Ovary (tissue), 9 donors: Measurements from ENCODE around the gene FLNA. TPM values are rescaled to one million over a fixed set of nuclear protein-coding genes. Genes with fewer than 3 reads are reported as not detected.
"Not testable (repeated sequence)": the region's sequence is repeated elsewhere in the genome, so short reads cannot be mapped to it uniquely, and the experiment has no call there.

Experiments used
- DNase-seq, 5 donors: peaks; one replicate each; pipeline ENCODE4 v3.0.0-alpha.2; 2019 to 2020
- H3K27ac ChIP-seq, 2 donors: fragments of 200-600 bp; one replicate each; pipeline versions ENCODE4 v1.5.1 to v1.8.0; 2019 to 2022
- H3K27me3 ChIP-seq: fragments of 200-600 bp; one replicate; pipeline ENCODE4 v1.8.0; 2022
- H3K36me3 ChIP-seq: fragments of 200-600 bp; sonication (generic); one replicate; pipeline ENCODE4 v1.5.1; 2019
- H3K4me1 ChIP-seq: one replicate; pipeline ENCODE4 v1.8.1; 2013; ENCODE audit warnings: mild to moderate bottlenecking, moderate library complexity; ENCODE audit not compliant: insufficient read depth
- H3K4me3 ChIP-seq: fragments of 200-600 bp; sonication (generic); one replicate; pipeline ENCODE4 v1.5.1; 2017
- H3K9me3 ChIP-seq, 2 donors: fragments of 200-600 bp in 1 of 2; sonication (generic) in 1 of 2; one replicate each; pipeline versions ENCODE4 v1.5.1 to v1.8.1; 2013 to 2019; ENCODE audit warnings: mild to moderate bottlenecking in 1 of 2, moderate library complexity in 1 of 2
- EP300 ChIP-seq: sonication (generic); formaldehyde crosslinking; IDR thresholded peaks from one replicate; pipeline ENCODE4 v1.6.1; 2017; ENCODE audit warnings: antibody characterized with exemption
- POLR2A ChIP-seq: fragments of 450-650 bp; IDR thresholded peaks from one replicate; pipeline ENCODE4 v1.6.1; 2017; ENCODE audit warnings: antibody characterized with exemption, mild to moderate bottlenecking, moderate library complexity
- WGBS, 3 donors: extraction: QIAGEN DNeasy Blood & Tissue Kit in 1 of 3; methylation state at CpG; one replicate each; pipeline versions ENCODE4 v1.1.5 to v1.1.7; 2013 to 2017; 5-methylcytosine and 5-hydroxymethylcytosine counted together
- intact Hi-C, 4 donors: fragments of 100-400 bp; cut with DNase I; formaldehyde crosslinking; loops; one replicate each; pipeline versions ENCODE4 v1.11.0 to v1.15.1; 2022 to 2023
- polyA plus RNA-seq, 2 donors: library from polyadenylated mRNA; stranded (reverse); fragments of 200-250 nt in 1 of 2; fragments of 350-450 nt in 1 of 2; fragmentation: Illumina TruSeq in 1 of 2; extraction: RNeasy Lipid Tissue Mini Kit (QIAGEN cat#74804) in 1 of 2; gene quantifications; one replicate each; pipeline ENCODE4 v1.2.3, GENCODE V29; 2013 to 2014
- total RNA-seq, 7 donors: library from RNA; depleted of rRNA in 2 of 7; stranded (reverse); fragments of >200 nt in 2 of 7; fragmentation: NEBNext Ultra II Directional in 3 of 7; extraction: Animal tissue kit (Norgen Biotek cat#: 25700) in 3 of 7; gene quantifications; one replicate each; pipeline versions ENCODE4 v1.1.0 to v1.2.4, GENCODE V29; 2016 to 2023
- TF ChIP-seq, protein P1 (sequence below), 3 donors: fragments of 450-650 bp in 2 of 3; fragments of 200-600 bp in 1 of 3; IDR thresholded peaks; one replicate each; pipeline versions ENCODE4 v1.5.1 to v1.8.0; 2016 to 2022; ENCODE audit warnings: antibody characterized with exemption in 3 of 3, mild to moderate bottlenecking in 1 of 3
- donor health status: DM: no; HTN: no; CAD: no; lungs with moderate emphysema.
- donor health status: DM: no; HTN: no; CAD: no.
- donor health status: Bipolar disorder and iron deficiency.
- donor health status: DM: yes; HTN: yes; CAD: no.
- donor health status: DM: no; HTN: no; CAD: no.
- donor health status: DM: yes; HTN: yes; CAD: no.

The FLNA gene
- total and polyA plus RNA-seq, 9 donors: 327 to 2,249 (median 885) TPM

GRCh38 chrX:154402622-154403127 is 28.2 kb upstream of the FLNA start:
- no peak for DNase-seq
- intact Hi-C loops: loop anchor here in 1 of 4 donors (5.0 kb wide), 1 partner anchor 130 kb away; no protein-coding TSS in a partner anchor
- Histone ChIP-seq H3K27me3 (no peaks in the 10 kb centered on the region), H3K9me3 (no peaks in the 10 kb centered on the region), H3K4me3 (no peak overlapping the region), H3K36me3 (no peaks in the 10 kb centered on the region), H3K4me1 (no peaks in the 10 kb centered on the region), H3K27ac (no peak overlapping the region)
- TF ChIP-seq EP300: no peak
- TF ChIP-seq, protein P1, sequence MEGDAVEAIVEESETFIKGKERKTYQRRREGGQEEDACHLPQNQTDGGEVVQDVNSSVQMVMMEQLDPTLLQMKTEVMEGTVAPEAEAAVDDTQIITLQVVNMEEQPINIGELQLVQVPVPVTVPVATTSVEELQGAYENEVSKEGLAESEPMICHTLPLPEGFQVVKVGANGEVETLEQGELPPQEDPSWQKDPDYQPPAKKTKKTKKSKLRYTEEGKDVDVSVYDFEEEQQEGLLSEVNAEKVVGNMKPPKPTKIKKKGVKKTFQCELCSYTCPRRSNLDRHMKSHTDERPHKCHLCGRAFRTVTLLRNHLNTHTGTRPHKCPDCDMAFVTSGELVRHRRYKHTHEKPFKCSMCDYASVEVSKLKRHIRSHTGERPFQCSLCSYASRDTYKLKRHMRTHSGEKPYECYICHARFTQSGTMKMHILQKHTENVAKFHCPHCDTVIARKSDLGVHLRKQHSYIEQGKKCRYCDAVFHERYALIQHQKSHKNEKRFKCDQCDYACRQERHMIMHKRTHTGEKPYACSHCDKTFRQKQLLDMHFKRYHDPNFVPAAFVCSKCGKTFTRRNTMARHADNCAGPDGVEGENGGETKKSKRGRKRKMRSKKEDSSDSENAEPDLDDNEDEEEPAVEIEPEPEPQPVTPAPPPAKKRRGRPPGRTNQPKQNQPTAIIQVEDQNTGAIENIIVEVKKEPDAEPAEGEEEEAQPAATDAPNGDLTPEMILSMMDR (IDR thresholded peaks at IDR 0.05): no peak
- no peak for TF ChIP-seq POLR2A
- 73 to 78% (median 76%) methylated on average over 19 of the region's 19 CpGs for WGBS, 3 donors

DNA sequence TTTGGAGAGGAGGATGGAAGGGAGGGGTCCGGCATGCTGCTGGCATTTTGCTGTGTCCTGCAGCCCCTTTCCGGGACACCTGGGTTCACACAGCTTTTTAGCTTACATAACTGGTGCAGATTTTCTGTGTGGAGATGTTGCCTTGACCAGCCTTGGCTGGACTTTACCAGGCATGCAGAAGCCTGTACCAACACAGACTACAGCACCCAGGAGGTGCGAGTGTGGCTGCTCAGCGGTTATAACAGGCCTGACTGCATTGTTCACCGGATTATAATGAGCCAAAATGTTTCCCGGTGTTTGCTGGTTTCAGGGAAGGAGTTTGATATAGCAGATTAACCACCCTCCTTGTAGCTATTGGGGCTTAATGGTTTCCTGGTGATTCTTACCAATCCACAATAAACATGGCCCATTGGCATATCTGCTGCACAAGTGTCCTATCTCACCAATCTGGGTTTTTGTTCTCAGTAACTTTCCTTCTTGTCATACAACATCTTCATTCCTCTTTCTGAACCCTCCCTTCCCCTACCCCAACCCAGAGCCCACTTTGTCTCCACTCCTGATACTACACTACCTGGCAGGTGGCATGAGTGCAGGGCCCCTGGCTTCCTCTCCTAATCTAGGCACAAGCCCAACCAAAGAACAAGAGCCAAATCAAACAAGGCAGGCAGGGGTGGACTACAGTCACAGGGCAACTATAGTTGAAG is 27.6 kb upstream of the FLNA start:
- no peak for TF ChIP-seq EP300
- TF ChIP-seq, protein P1 (IDR thresholded peaks at IDR 0.05): no peak
- TF ChIP-seq POLR2A: no peak
- DNase-seq: no peak
- H3K27me3 ChIP-seq: no peaks in the 10 kb centered on the region
- no peak overlapping the region for H3K4me3 ChIP-seq
- 48 to 57% (median 50%) methylated on average over 6 of the region's 6 CpGs for WGBS, 3 donors
- no peaks in the 10 kb centered on the region for H3K36me3 ChIP-seq
- no peaks in the 10 kb centered on the region for H3K4me1 ChIP-seq
- intact Hi-C loops: loop anchor here in 1 of 4 donors (5.0 kb wide), 1 partner anchor 130 kb away; no protein-coding TSS in a partner anchor
- H3K9me3 ChIP-seq: no peaks in the 10 kb centered on the region
- H3K27ac ChIP-seq: no peak overlapping the region

DNA sequence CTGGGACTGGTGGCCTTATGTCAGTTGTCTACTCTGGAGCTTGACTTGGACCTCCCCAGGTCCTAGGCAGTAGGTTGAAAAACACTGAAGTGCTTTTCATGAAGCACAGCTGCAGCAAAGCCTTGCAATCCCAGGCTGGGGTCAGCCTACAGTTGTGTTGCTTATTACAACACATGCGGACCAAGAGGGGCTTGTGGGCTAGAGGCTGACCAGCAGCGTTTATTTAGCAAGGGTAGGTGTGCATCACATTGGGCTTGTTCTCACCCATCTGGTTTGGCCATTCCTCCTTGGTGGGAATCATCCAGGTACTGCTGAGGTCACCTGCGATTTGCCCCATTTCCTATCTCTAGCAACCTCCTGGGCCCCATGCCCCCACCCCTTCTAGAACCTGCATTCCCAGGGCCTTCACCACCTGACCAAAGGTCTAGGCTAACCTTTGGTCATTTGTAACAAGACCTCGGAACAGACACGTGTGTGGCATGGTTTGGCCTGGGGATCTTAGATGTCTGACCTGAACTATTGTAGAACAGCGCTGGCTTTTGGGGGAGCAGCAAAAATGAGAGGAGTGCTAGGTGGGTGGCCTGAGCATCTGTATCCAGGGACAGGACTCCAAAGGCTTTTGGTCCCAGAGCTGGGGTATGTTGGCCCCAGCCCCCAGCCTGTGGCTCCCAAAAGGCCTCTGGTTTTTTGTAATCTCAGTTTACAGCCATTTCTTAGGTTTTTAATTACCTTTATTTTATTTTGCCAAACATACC is 26.8 kb upstream of the FLNA start:
- H3K27ac ChIP-seq: no peak overlapping the region
- intact Hi-C loops: loop anchor here in 1 of 4 donors (5.0 kb wide), 1 partner anchor 131 kb away; no protein-coding TSS in a partner anchor
- TF ChIP-seq EP300 (no peak), POLR2A (no peak)
- TF ChIP-seq, protein P1 (IDR thresholded peaks at IDR 0.05): no peak
- no peak overlapping the region for H3K4me3 ChIP-seq
- no peaks in the 10 kb centered on the region for H3K27me3 ChIP-seq
- no peaks in the 10 kb centered on the region for H3K9me3 ChIP-seq
- H3K4me1 ChIP-seq: no peaks in the 10 kb centered on the region
- 50 to 67% (median 54%) methylated on average over 6 of the region's 6 CpGs for WGBS, 3 donors
- DNase-seq: peak in 1 of 5 donors; percentile 7
- no peaks in the 10 kb centered on the region for H3K36me3 ChIP-seq

GRCh38 chrX:154400369-154400817 is 26.0 kb upstream of the FLNA start:
- not testable (repeated sequence) for DNase-seq, H3K27ac ChIP-seq
- 66 to 77% (median 73%) methylated on average over 6 of the region's 6 CpGs for WGBS, 3 donors

More at GRCh38 chrX:154400369-154400817, 26.0 kb upstream of the FLNA start:
- intact Hi-C loops: loop anchor here in 1 of 4 donors (5.0 kb wide), 1 partner anchor 132 kb away; no protein-coding TSS in a partner anchor
- H3K36me3 ChIP-seq, H3K27me3 ChIP-seq, H3K9me3 ChIP-seq, H3K4me3 ChIP-seq, H3K4me1 ChIP-seq: not testable (repeated sequence)
